Stomach (tissue), 9 donors: ENCODE results near the gene ORMDL3. TPM values are rescaled to one million over a fixed set of nuclear protein-coding genes. Genes with fewer than 3 reads are reported as not detected.

Experiments
- DNase-seq, 2 donors: peaks; one replicate each; pipeline versions ENCODE4 v3.0.0 to v3.0.0-alpha.2; 2013 to 2019
- H3K27ac ChIP-seq, 5 donors: fragments of 200-600 bp in 4 of 5; sonication (generic) in 4 of 5; one replicate each; pipeline ENCODE4 v1.5.1; 2013 to 2019; ENCODE audit warnings: mild to moderate bottlenecking in 1 of 5, moderate library complexity in 1 of 5
- H3K27me3 ChIP-seq, 3 donors: fragments of 200-600 bp; sonication (generic); one replicate each; pipeline ENCODE4 v1.5.1; 2017 to 2019; ENCODE audit warnings: mixed run types in 1 of 3
- H3K36me3 ChIP-seq, 4 donors: fragments of 200-600 bp; sonication (generic); 1 replicate in 3 of 4; 2 replicates in 1 of 4; pipeline ENCODE4 v1.5.1; 2016 to 2019
- H3K4me1 ChIP-seq, 4 donors: fragments of 200-600 bp; sonication (generic); one replicate each; pipeline ENCODE4 v1.5.1; 2016 to 2019
- H3K4me3 ChIP-seq, 4 donors: fragments of 200-600 bp; sonication (generic) in 3 of 4; one replicate each; pipeline ENCODE4 v1.5.1; 2016 to 2019; ENCODE audit warnings: mild to moderate bottlenecking in 1 of 4
- H3K9me3 ChIP-seq, 4 donors: fragments of 200-600 bp; sonication (generic); one replicate each; pipeline ENCODE4 v1.5.1; 2016 to 2019
- EP300 ChIP-seq: sonication (generic); formaldehyde crosslinking; IDR thresholded peaks from one replicate; pipeline ENCODE4 v1.6.1; 2017; ENCODE audit warnings: antibody characterized with exemption
- POLR2A ChIP-seq, 4 donors: fragments of 450-650 bp; IDR thresholded peaks; one replicate each; pipeline ENCODE4 v1.6.1; 2016; ENCODE audit warnings: antibody characterized with exemption in 4 of 4, control low read depth in 2 of 4, mild to moderate bottlenecking in 1 of 4, moderate library complexity in 1 of 4
- POLR2AphosphoS5 ChIP-seq, 3 donors: sonication (generic); formaldehyde crosslinking; IDR thresholded peaks; one replicate each; pipeline ENCODE4 v1.6.1; 2016; ENCODE audit warnings: antibody characterized with exemption in 3 of 3
- WGBS, 5 donors: extraction: QIAGEN DNeasy Blood & Tissue Kit in 3 of 5; methylation state at CpG; one replicate each; pipeline versions ENCODE4 v1.1.5 to v1.1.7; 2013 to 2018; 5-methylcytosine and 5-hydroxymethylcytosine counted together
- intact Hi-C: fragments of 100-400 bp; cut with DNase I; formaldehyde crosslinking; loops from one replicate; pipeline ENCODE4 v1.15.1; 2023; ENCODE audit warnings: low total_unique reads
- polyA plus RNA-seq, 3 donors: library from polyadenylated mRNA; stranded (reverse); fragments of 200-250 nt; gene quantifications; one replicate each; pipeline ENCODE4 v1.2.3, GENCODE V29; 2013
- total RNA-seq, 5 donors: library from RNA; depleted of rRNA; stranded (reverse); fragments of >200 nt; gene quantifications; one replicate each; pipeline versions ENCODE4 v1.1.0 to v1.2.3, GENCODE V29; 2014 to 2016
- TF ChIP-seq, protein P1 (sequence below), 7 experiments: fragments of 450-650 bp in 4 of 7; fragments of 200-600 bp in 3 of 7; sonication (generic) in 3 of 7; IDR thresholded peaks; one replicate each; pipeline ENCODE4 v1.5.1; 2016 to 2019; ENCODE audit warnings: antibody characterized with exemption in 7 of 7, control low read depth in 2 of 7, mild to moderate bottlenecking in 1 of 7
- donor health status: healthy with polysubstance abuse.
- donor health status: Bipolar disorder and iron deficiency.
- donor health status: healthy.

ORMDL3 gene
- total and polyA plus RNA-seq, 8 donors: 16.5 to 117 (median 50.2) TPM

DNA sequence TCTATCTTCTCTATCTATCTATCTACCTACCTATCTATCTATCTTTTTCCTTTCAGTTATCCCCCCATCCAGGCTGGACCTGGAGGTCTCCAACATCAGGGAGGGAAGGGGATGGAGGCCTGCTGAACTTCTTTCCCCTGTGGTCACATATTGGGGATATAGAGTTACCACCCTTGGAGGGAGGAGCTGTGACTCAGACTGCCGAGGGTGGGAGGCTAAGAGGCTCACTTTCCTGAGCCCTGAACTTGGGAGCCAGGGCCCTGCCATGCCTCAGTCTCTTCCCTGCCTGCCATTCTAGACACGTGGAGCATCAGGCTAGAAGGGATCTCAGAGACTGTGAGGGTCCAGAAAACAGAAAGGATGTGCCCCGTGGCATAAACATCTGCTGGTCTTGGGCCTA is 8.5 kb upstream of the ORMDL3 start:
- Histone ChIP-seq H3K27me3 (no peaks in the 10 kb centered on the region), H3K9me3 (no peaks in the 10 kb centered on the region), H3K4me1 (peaks cover 0 to 8% (median 2%) of the 10 kb centered on the region in 4 donors), H3K4me3 (no peak overlapping the region), H3K27ac (no peak overlapping the region), H3K36me3 (no peaks in the 10 kb centered on the region)
- intact Hi-C loops: no loop called here
- DNase-seq: no peak
- no peak for TF ChIP-seq POLR2A (IDR thresholded peaks at IDR 0.05)
- TF ChIP-seq EP300: no peak
- no peak for TF ChIP-seq POLR2AphosphoS5 (IDR thresholded peaks at IDR 0.05)
- WGBS, 5 donors: 58 to 76% (median 69%) methylated on average over 2 to 3 of the region's 3 CpGs

DNA sequence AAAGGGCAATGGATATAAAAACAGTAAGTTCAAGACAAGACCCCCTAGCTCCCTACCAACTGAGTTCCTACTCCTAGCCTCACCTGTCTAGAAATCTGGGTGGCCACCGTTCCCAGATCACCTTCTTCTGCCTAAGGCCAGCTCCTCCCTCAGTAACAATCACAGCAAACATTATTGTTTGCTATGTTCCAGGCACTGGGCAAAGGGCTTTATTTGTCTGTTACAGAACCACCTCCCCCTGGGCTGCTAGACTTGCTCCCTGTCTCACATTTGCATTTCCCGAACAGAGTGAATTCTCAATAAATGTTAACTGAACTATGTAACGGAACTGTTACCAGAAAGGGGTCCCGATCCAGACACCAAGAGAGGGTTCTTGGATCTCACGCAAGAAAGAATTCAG is 6.9 kb upstream of the ORMDL3 start:
- 38 to 79% (median 61%) methylated on average over 5 of the region's 5 CpGs for WGBS, 5 donors
- no peak for TF ChIP-seq EP300
- TF ChIP-seq, protein P1, sequence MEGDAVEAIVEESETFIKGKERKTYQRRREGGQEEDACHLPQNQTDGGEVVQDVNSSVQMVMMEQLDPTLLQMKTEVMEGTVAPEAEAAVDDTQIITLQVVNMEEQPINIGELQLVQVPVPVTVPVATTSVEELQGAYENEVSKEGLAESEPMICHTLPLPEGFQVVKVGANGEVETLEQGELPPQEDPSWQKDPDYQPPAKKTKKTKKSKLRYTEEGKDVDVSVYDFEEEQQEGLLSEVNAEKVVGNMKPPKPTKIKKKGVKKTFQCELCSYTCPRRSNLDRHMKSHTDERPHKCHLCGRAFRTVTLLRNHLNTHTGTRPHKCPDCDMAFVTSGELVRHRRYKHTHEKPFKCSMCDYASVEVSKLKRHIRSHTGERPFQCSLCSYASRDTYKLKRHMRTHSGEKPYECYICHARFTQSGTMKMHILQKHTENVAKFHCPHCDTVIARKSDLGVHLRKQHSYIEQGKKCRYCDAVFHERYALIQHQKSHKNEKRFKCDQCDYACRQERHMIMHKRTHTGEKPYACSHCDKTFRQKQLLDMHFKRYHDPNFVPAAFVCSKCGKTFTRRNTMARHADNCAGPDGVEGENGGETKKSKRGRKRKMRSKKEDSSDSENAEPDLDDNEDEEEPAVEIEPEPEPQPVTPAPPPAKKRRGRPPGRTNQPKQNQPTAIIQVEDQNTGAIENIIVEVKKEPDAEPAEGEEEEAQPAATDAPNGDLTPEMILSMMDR (IDR thresholded peaks at IDR 0.05): no peak
- TF ChIP-seq POLR2A (IDR thresholded peaks at IDR 0.05): no peak
- no peak for TF ChIP-seq POLR2AphosphoS5 (IDR thresholded peaks at IDR 0.05)
- H3K4me1 ChIP-seq: peaks cover 0 to 11% (median 4%) of the 10 kb centered on the region in 4 donors
- no peak for DNase-seq
- no peaks in the 10 kb centered on the region for H3K27me3 ChIP-seq
- H3K27ac ChIP-seq: no peak overlapping the region
- H3K9me3 ChIP-seq: no peaks in the 10 kb centered on the region
- intact Hi-C loops: no loop called here
- H3K36me3 ChIP-seq: no peaks in the 10 kb centered on the region
- H3K4me3 ChIP-seq: no peak overlapping the region

DNA sequence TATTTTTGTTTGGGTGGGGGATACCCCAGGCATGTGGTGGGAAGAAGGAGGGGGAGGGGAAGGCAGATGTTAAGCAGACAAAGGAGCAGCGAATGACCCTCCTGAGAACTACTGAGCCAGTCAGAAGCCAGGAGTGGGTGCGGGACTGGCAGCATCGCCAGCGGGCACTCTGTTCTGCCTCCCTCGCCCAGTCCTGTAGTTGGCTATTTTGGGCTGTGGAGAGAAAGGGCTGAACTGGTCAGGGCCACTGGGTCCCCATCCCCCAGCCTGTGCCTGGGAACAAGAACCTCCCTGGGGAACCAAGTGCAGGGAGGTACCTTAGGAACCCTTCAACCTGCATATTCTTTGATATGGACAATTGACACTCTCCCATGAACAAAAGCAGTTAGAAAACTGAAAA is 6.5 kb upstream of the ORMDL3 start:
- Histone ChIP-seq H3K9me3 (no peaks in the 10 kb centered on the region), H3K36me3 (no peaks in the 10 kb centered on the region), H3K4me1 (peaks cover 0 to 15% (median 7%) of the 10 kb centered on the region in 4 donors), H3K27ac (no peak overlapping the region), H3K4me3 (no peak overlapping the region), H3K27me3 (no peaks in the 10 kb centered on the region)
- no peak for DNase-seq
- WGBS, 5 donors: 65 to 85% (median 77%) methylated on average over 5 of the region's 5 CpGs
- intact Hi-C loops: no loop called here
- TF ChIP-seq EP300 (no peak), POLR2A (IDR thresholded peaks at IDR 0.05) (no peak), POLR2AphosphoS5 (IDR thresholded peaks at IDR 0.05) (no peak)
- TF ChIP-seq, protein P1 (IDR thresholded peaks at IDR 0.05): no peak

DNA sequence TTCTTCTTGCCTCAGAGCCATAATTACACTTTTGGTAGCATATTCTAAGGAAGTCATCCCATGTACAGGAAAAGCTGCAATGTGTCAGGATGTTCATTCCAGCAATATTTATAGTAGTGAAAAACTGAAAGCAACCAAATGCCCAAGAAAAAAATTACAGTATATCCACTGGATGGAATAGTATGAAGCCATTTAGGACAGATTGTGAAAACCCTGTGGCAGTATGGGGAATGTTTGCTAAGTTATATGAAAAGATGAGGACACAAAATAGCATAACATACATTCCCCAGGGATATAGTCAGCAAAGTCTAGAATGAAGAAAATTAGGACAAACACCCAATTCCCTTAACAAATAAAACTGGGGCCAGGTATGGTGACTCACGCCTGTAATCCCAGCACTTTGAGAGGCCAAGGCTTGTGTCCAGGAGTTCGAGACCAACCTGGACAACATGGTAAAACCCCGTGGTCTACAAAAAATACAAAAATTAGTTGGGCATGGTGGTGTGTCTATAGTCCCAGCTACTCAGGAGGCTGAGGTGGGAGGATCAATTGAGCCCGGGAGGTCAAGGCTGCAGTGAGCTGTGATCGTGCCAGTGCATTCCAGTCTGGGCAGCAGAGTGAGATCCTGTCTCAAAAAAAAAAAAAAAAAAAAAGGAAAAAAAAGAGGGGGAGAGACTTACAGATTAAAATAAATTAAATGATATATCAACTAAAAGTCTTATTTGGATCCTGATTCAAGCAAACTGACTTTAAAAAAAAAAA is 2.4 kb upstream of the ORMDL3 start:
- no peak for DNase-seq
- H3K27me3 ChIP-seq: no peaks in the 10 kb centered on the region
- TF ChIP-seq EP300: no peak
- no peak for TF ChIP-seq POLR2A (IDR thresholded peaks at IDR 0.05)
- TF ChIP-seq, protein P1 (IDR thresholded peaks at IDR 0.05): no peak
- no peak for TF ChIP-seq POLR2AphosphoS5 (IDR thresholded peaks at IDR 0.05)
- peaks cover 28 to 49% (median 41%) of the 10 kb centered on the region in 4 donors for H3K4me1 ChIP-seq
- H3K4me3 ChIP-seq: no peak overlapping the region
- H3K9me3 ChIP-seq: no peaks in the 10 kb centered on the region
- 90 to 94% (median 94%) methylated on average over 5 of the region's 5 CpGs for WGBS, 5 donors
- H3K36me3 ChIP-seq: peaks cover 0 to 3% (median 0%) of the 10 kb centered on the region in 4 donors
- intact Hi-C loops: no loop called here
- peak overlapping the region in 4 of 5 donors; percentile 0 to 96 (median 94) for H3K27ac ChIP-seq
